Measurements from ENCODE around the gene TMEM263.

- TF ChIP-seq CTCF (conservative IDR thresholded peaks at IDR 0.05; ENCODE audit: low read length): no peak
- TF ChIP-seq EZH2phosphoT487 (IDR thresholded peaks at IDR 0.05; ENCODE audit: borderline replicate concordance, low read depth, low read length): no peak
Observed at GRCh38 chr12:106984588-106985137, 29.0 kb downstream of the TMEM263 start.

Data from OCI-LY7 (cell line).